ENCODE results near the gene KCTD7. TPM values are rescaled to one million over a fixed set of nuclear protein-coding genes. Genes with fewer than 3 reads are reported as not detected.
A peak's percentile ranks its signal among the peaks of the same experiment; 100 is the strongest.
"Not testable (repeated sequence)": the region's sequence is repeated elsewhere in the genome, so short reads cannot be mapped to it uniquely, and the experiment has no call there.

KCTD7 gene
- total and polyA plus RNA-seq, 4 donors = 21.7 to 52.7 (median 38.7) TPM

GRCh38 chr7:66591058-66591798 is 37.5 kb upstream of the KCTD7 start:
- DNase-seq (ENCODE audit: low read depth in 4 of 6, low spot score in 6 of 6) = peak in 2 of 6 donors; percentile 3 to 4
- 3% methylated on average over 29 of the region's 35 CpGs for WGBS (ENCODE audit: insufficient coverage)

GRCh38 chr7:66591799-66592596 is 36.7 kb upstream of the KCTD7 start:
- no peaks in the 10 kb centered on the region for H3K27me3 ChIP-seq (ENCODE audit: control insufficient read depth, insufficient read depth, low read length)
- peak overlapping the region; percentile 94 for H3K4me3 ChIP-seq (ENCODE audit: low read depth, low read length)
- H3K9me3 ChIP-seq (ENCODE audit: control insufficient read depth, insufficient read depth, low read length) = no peaks in the 10 kb centered on the region
- under 1% methylated on average over 80 of the region's 83 CpGs for WGBS (ENCODE audit: insufficient coverage)
- peaks cover 4% of the 10 kb centered on the region for H3K36me3 ChIP-seq (ENCODE audit: control insufficient read depth, insufficient read depth, low read length)
- peak; percentile 78 to 98 (median 86) for DNase-seq (ENCODE audit: low read depth in 4 of 6, low spot score in 6 of 6)
- peak overlapping the region; percentile 93 for H3K27ac ChIP-seq (ENCODE audit: low read depth, low read length)
- H3K4me1 ChIP-seq (ENCODE audit: control insufficient read depth, insufficient read depth, low read length) = peaks cover 27% of the 10 kb centered on the region

More at GRCh38 chr7:66591058-66591798, 37.5 kb upstream of the KCTD7 start:
- H3K9me3 ChIP-seq (ENCODE audit: control insufficient read depth, insufficient read depth, low read length); H3K36me3 ChIP-seq (ENCODE audit: control insufficient read depth, insufficient read depth, low read length); H3K27me3 ChIP-seq (ENCODE audit: control insufficient read depth, insufficient read depth, low read length): not testable (repeated sequence)
- Histone ChIP-seq H3K27ac (ENCODE audit: low read depth, low read length) (peak overlapping the region; percentile 93), H3K4me3 (ENCODE audit: low read depth, low read length) (peak overlapping the region; percentile 94), H3K4me1 (ENCODE audit: control insufficient read depth, insufficient read depth, low read length) (peaks cover 32% of the 10 kb centered on the region)

GRCh38 chr7:66592597-66593146 is 36.0 kb upstream of the KCTD7 start:
- 37% methylated on average over 2 of the region's 4 CpGs for WGBS (ENCODE audit: insufficient coverage)
- not testable (repeated sequence) for H3K9me3 ChIP-seq (ENCODE audit: control insufficient read depth, insufficient read depth, low read length); H3K36me3 ChIP-seq (ENCODE audit: control insufficient read depth, insufficient read depth, low read length); H3K27me3 ChIP-seq (ENCODE audit: control insufficient read depth, insufficient read depth, low read length); DNase-seq (ENCODE audit: low read depth in 4 of 6, low spot score in 6 of 6)
- H3K4me3 ChIP-seq (ENCODE audit: low read depth, low read length) = peak overlapping the region; percentile 94
- peak overlapping the region; percentile 93 for H3K27ac ChIP-seq (ENCODE audit: low read depth, low read length)
- peaks cover 27% of the 10 kb centered on the region for H3K4me1 ChIP-seq (ENCODE audit: control insufficient read depth, insufficient read depth, low read length)

- not testable (repeated sequence) for H3K4me3 ChIP-seq (ENCODE audit: low read depth, low read length); H3K27ac ChIP-seq (ENCODE audit: low read depth, low read length); DNase-seq (ENCODE audit: low read depth in 4 of 6, low spot score in 6 of 6); H3K36me3 ChIP-seq (ENCODE audit: control insufficient read depth, insufficient read depth, low read length); H3K9me3 ChIP-seq (ENCODE audit: control insufficient read depth, insufficient read depth, low read length); H3K27me3 ChIP-seq (ENCODE audit: control insufficient read depth, insufficient read depth, low read length)
- 95% methylated on average over 2 of the region's 8 CpGs for WGBS (ENCODE audit: insufficient coverage)
- peaks cover 27% of the 10 kb centered on the region for H3K4me1 ChIP-seq (ENCODE audit: control insufficient read depth, insufficient read depth, low read length)
Observed at GRCh38 chr7:66594082-66594481, 34.6 kb upstream of the KCTD7 start.

- Histone ChIP-seq H3K9me3 (ENCODE audit: control insufficient read depth, insufficient read depth, low read length) (no peaks in the 10 kb centered on the region), H3K4me1 (ENCODE audit: control insufficient read depth, insufficient read depth, low read length) (peaks cover 5% of the 10 kb centered on the region), H3K4me3 (ENCODE audit: low read depth, low read length) (no peak overlapping the region), H3K36me3 (ENCODE audit: control insufficient read depth, insufficient read depth, low read length) (no peaks in the 10 kb centered on the region), H3K27ac (ENCODE audit: low read depth, low read length) (no peak overlapping the region), H3K27me3 (ENCODE audit: control insufficient read depth, insufficient read depth, low read length) (no peaks in the 10 kb centered on the region)
- no CpG with 5 or more reads among the region's 2 CpGs for WGBS (ENCODE audit: insufficient coverage)
- no peak for DNase-seq (ENCODE audit: low read depth in 4 of 6, low spot score in 6 of 6)
Observed at GRCh38 chr7:66597461-66597860, 31.2 kb upstream of the KCTD7 start.

- Histone ChIP-seq H3K27ac (ENCODE audit: low read depth, low read length) (no peak overlapping the region), H3K4me3 (ENCODE audit: low read depth, low read length) (no peak overlapping the region), H3K4me1 (ENCODE audit: control insufficient read depth, insufficient read depth, low read length) (no peaks in the 10 kb centered on the region), H3K36me3 (ENCODE audit: control insufficient read depth, insufficient read depth, low read length) (no peaks in the 10 kb centered on the region), H3K27me3 (ENCODE audit: control insufficient read depth, insufficient read depth, low read length) (no peaks in the 10 kb centered on the region), H3K9me3 (ENCODE audit: control insufficient read depth, insufficient read depth, low read length) (no peaks in the 10 kb centered on the region)
- DNase-seq (ENCODE audit: low read depth in 4 of 6, low spot score in 6 of 6) = no peak
- no CpG with 5 or more reads among the region's 3 CpGs for WGBS (ENCODE audit: insufficient coverage)
Observed at GRCh38 chr7:66602159-66602558, 26.5 kb upstream of the KCTD7 start.

GRCh38 chr7:66604198-66604597 is 24.5 kb upstream of the KCTD7 start:
- WGBS (ENCODE audit: insufficient coverage) = no CpG with 5 or more reads among the region's 1 CpG
- no peaks in the 10 kb centered on the region for H3K36me3 ChIP-seq (ENCODE audit: control insufficient read depth, insufficient read depth, low read length)
- H3K27ac ChIP-seq (ENCODE audit: low read depth, low read length) = no peak overlapping the region
- no peaks in the 10 kb centered on the region for H3K27me3 ChIP-seq (ENCODE audit: control insufficient read depth, insufficient read depth, low read length)
- no peak for DNase-seq (ENCODE audit: low read depth in 4 of 6, low spot score in 6 of 6)
- no peak overlapping the region for H3K4me3 ChIP-seq (ENCODE audit: low read depth, low read length)
- no peaks in the 10 kb centered on the region for H3K4me1 ChIP-seq (ENCODE audit: control insufficient read depth, insufficient read depth, low read length)
- H3K9me3 ChIP-seq (ENCODE audit: control insufficient read depth, insufficient read depth, low read length) = no peaks in the 10 kb centered on the region

- not testable (repeated sequence) for H3K36me3 ChIP-seq (ENCODE audit: control insufficient read depth, insufficient read depth, low read length); H3K27me3 ChIP-seq (ENCODE audit: control insufficient read depth, insufficient read depth, low read length); H3K4me1 ChIP-seq (ENCODE audit: control insufficient read depth, insufficient read depth, low read length); DNase-seq (ENCODE audit: low read depth in 4 of 6, low spot score in 6 of 6); H3K9me3 ChIP-seq (ENCODE audit: control insufficient read depth, insufficient read depth, low read length); H3K4me3 ChIP-seq (ENCODE audit: low read depth, low read length); H3K27ac ChIP-seq (ENCODE audit: low read depth, low read length)
- 93% methylated on average over 33 of the region's 34 CpGs for WGBS (ENCODE audit: insufficient coverage)
Observed at GRCh38 chr7:66606540-66607291, 22.0 kb upstream of the KCTD7 start.

- Histone ChIP-seq H3K4me1 (ENCODE audit: control insufficient read depth, insufficient read depth, low read length) (no peaks in the 10 kb centered on the region), H3K4me3 (ENCODE audit: low read depth, low read length) (no peak overlapping the region), H3K27ac (ENCODE audit: low read depth, low read length) (no peak overlapping the region), H3K9me3 (ENCODE audit: control insufficient read depth, insufficient read depth, low read length) (no peaks in the 10 kb centered on the region), H3K36me3 (ENCODE audit: control insufficient read depth, insufficient read depth, low read length) (no peaks in the 10 kb centered on the region), H3K27me3 (ENCODE audit: control insufficient read depth, insufficient read depth, low read length) (no peaks in the 10 kb centered on the region)
- WGBS (ENCODE audit: insufficient coverage) = 61% methylated on average over 3 of the region's 3 CpGs
- DNase-seq (ENCODE audit: low read depth in 4 of 6, low spot score in 6 of 6) = no peak
Observed at GRCh38 chr7:66609176-66609575, 19.5 kb upstream of the KCTD7 start.

All from spinal cord (tissue), 10 donors.